NCI-H524 (cell line): ENCODE data around the gene TRAF3IP1.
"Not testable (repeated sequence)": the region's sequence is repeated elsewhere in the genome, so short reads cannot be mapped to it uniquely, and the experiment has no call there.

ENCODE experiments used
- DNase-seq, 2 experiments: peaks; one replicate each; lab custom pipeline; 2025; lab: John Stamatoyannopoulos, UW

TRAF3IP1 gene

GRCh38 chr2:238339814-238340213 is 19.5 kb downstream of the TRAF3IP1 start:
- DNase-seq, result no peak

DNA sequence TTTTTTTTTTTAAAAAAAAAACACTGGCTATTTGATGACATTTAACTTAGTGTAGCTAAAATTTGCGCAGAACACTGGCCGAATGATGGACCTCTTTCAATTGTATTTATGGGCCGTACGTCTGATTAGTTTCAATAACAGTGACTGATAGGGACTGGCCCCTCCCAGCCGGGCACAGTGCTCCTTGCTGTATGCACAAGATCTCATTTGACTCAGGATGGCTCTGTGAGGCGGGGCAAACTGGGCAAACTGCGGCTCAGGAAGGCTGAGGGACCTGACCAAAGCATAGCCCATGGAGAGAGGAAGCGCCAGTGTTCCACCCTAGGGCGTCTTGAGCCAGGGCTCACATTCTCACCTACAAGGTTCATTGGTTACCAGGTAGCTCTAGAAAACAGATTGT is 21.2 kb downstream of the TRAF3IP1 start:
- DNase-seq, result no peak

DNA sequence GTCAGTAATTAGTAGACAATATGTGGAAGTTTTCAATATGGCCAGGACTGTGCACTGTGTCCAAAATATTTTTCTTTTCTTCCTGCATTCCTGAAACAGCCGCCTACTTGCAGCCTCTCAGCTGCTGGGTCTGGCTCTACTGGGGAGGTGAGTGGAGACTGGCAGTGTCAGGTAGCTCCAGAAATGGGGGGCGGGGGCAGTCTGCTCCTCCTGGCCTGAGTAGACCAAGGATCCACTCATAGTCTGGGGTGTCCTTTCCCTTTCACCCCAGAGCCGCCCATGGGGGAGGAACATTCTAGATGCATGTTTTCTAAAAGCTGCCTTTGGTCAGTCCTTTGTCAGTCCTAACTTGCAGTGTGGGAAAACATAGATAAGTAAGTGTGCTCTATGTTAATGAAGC is 23.7 kb downstream of the TRAF3IP1 start:
- DNase-seq, result no peak

DNA sequence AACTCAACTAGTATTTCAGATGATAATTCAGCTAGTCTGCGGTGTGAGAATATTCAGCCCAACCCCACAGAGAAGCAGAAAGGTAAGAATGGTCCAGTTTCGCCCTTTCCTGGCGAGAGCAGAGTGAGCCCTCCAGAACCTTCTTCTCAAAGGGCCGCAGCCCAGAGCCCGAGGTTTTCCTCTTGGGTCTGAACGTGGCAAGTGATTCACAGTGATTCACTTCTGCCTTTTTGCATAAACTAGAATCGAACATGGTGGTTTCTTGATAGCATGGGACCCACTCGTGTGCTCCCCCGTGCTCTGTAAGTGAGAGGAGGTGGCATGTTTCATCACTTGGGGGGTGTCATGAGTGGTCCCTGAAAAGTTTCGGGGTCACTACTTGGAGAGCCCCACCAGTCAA is 24.2 kb downstream of the TRAF3IP1 start:
- DNase-seq, result no peak

DNA sequence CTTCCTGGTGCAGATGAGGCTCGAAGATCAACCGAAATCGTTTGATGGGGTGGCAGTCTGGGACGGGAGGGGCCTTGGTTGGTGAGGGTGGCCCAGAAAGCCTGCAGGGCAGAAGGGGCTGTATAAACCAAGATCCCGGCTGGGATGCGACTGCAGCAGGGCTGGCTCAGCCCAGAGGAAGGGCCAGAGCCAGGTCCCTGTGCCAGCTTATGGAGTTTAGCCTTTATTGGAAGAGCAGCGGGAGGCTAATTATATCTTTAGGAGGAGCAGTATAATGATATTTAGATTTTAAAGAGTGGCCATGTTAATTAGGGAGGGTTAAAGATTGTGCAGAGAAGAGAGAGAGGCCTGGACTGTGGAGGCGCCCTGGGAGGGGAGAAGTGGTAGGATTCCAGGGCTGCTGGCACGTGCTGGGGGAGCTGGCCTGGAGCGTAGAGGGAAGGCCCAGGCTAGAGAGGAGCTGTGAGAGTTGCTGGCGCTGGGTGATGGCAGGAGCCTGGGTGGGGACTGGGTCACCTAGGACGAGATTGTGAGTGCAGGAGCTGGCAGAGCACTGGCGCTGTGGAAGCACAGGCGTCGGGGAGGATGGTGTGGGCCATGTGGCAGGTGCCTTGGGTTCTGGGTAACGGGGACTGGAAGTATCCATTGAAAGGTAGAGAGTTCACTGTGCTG is 25.1 kb downstream of the TRAF3IP1 start:
- no peak for DNase-seq

DNA sequence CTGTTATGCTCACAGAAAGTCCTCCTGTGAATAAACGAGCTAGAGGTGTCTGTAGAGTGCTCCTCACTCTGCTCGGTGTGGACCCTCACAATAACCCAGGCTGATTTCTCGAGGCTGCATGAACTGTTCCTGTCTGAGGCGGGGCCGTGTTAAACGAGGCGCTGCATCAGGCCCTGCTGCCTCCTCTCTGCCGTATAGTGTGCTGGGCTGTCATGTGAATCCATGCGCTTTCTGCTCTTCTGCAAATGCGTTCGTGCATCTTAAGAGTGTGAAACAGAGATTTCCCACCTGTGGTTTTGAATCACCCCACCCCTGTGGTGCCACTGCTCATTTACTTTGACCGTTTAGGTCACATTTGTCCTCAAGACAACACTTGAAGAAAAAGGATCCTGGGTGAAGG is 26.2 kb downstream of the TRAF3IP1 start:
- no peak for DNase-seq

DNA sequence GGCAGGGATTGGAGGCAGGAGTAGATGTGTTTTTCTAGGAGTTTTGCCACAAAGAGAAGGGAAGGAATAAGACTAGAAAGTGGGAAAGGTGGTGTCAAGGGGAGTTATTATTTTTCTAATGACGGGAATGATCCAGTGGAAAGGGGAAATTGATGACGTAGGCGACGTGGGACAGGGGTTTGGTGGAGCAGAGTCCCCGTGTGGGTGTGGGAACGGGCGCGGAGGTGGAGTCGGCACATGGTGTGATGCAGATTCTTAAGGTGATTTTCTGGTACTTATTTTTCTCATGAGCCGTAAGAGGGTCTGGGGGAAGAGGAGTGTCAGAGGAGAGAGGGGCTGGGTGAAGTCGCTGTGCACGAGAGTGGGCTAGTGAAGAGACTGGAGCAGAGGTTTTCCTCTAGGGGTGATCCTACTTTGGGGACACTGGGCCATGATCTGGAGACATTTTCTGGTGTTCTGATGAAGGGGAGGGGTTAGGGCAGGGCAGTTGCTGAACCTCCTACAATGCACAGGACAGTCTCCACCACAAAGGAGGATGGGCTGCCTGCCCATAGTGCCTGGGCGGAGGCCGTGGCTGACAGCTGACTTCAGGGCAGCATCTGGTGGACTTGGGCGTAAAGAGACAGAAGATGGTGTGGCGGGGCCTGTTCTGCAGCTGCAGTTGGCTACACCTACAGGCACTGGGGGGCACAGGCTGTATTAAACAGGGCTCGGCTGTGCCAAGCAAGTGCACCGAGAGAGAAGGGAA is 30.0 kb downstream of the TRAF3IP1 start:
- DNase-seq, result no peak

- no peak for DNase-seq
These were observed 31.0 kb downstream of the TRAF3IP1 start for GRCh38 chr2:238351315-238351714.

- no peak for DNase-seq
These were observed 32.0 kb downstream of the TRAF3IP1 start for GRCh38 chr2:238352361-238352760.

- peak in 1 of 2 experiments; percentile 8 for DNase-seq
These were observed 38.5 kb downstream of the TRAF3IP1 start for GRCh38 chr2:238358769-238359168.

DNA sequence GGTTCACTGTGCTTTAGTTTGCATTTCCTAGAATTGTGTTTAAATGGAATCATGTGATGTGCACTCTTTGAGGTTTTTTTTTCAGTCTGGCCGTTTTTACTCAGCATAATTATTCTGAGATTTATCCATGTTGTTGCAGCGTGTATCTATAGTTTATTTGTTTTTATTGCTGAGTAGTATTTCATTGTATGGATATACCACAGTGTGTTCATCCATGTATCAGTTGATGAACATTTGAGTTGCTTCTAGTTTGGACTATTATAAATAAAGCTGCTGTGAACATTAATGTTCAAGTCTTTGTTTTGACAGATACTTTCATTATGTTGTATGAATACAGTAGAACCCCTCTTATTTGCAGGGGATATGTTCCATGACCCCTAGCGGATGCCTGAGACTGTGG is 39.1 kb downstream of the TRAF3IP1 start:
- DNase-seq, result no peak

DNA sequence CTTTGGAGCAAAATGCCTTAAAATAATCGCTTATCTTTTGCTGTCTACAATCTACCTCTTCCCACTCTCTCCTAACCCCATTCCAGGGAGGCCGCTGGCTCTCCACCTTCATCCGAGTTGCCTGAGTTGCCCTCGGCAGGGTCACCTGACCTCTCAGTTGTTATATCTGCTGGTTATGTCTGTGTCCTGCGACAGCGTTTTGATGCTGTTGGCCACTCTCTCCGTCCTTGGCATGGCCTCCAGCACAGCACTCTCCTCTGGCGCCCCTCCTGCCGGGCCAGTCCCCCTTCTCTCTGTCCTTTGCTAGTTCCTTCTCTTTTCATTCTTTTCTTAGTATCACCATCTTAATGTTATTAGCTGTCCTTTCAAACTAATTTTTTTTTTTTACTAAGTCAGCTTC is 41.6 kb downstream of the TRAF3IP1 start:
- no peak for DNase-seq

GRCh38 chr2:238362626-238363025 is 42.3 kb downstream of the TRAF3IP1 start:
- no peak for DNase-seq

DNA sequence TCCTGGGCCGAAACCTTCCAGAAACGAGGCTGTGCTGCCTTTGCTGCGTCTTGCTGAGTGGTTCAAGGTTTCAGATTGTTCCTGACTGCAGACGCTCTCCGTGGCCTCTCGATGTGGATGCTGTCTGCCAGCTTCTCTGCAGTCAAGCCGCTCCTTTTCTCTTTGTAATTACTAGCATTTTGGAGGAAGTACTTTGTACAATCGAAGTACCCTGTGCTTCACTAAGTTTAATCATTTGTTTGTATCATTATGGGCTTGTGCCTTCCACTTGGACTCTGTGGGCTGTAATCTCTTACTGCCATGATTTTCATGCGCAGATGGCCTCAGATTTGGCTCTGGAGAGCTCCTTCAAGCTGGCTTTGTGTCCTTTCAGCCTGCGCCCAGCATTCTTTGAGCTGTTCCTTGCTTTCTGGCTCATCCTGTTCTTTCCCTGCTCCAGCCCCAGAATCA is 49.3 kb downstream of the TRAF3IP1 start:
- peak in 1 of 2 experiments; percentile 43 for DNase-seq

DNA sequence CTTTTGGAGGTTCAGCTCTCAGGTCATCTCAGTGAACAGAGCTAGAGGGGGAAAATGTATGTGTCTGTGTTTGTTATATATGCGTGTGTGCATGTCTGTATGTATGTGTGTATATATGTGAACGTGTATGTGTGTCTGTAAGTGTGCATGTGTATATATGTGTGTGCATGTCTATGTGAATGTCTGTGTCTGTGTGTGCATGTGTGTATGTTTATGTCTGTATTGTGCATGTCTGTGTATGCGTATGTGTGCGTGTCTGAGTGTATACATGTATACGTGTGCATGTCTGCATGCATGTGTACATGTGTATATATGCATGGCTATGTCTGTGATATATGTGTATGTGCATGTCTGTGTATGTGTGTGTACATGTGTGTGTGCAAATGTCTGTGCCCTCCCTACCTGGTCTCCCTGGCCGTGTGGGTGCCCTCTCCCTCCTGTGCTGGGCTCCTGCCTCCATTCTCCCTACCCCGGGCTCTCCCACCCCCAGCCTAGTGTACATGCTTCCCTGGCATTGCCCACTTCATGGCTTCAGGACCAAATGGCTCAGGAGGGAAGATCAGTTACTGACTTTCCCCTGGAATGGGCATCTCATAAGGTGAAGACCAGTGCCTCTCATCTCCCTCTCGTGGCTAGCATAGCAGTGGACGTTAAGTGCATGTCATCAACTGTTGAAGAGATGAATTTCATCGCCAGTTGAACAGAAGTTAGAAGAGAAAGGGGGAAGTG is 49.9 kb downstream of the TRAF3IP1 start:
- no peak for DNase-seq

- DNase-seq, result peak; percentile 35 to 47
These were observed 50.6 kb downstream of the TRAF3IP1 start for GRCh38 chr2:238370823-238371372.

GRCh38 chr2:238372277-238372676 is 52.0 kb downstream of the TRAF3IP1 start:
- not testable (repeated sequence) for DNase-seq

DNA sequence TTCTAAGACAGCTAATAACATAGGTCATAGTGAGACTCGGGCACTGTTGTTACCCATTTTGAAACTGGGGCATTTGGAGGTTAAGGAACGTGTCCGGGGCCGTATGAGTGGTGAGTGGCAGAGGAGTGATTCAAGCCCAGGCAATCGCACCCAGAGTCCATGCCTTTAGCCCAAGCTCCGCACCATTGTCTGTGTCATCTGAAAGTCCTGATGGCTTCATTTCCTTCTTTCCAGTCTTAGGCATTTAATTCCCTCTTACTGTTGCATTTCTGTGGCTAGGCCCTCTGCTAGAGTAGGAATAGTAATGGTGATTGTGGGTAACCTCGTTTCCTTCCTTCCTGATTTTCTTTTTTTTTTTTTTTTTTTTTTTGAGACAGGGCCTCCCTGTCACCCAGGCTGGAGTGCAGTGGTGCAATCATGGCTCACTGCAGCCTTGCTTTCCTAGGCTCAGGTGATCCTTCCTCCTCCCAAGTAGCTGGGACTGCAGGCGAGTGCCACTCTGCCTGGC is 56.6 kb downstream of the TRAF3IP1 start:
- DNase-seq, result no peak

GRCh38 chr2:238378230-238379095 is 58.1 kb downstream of the TRAF3IP1 start:
- peak in 1 of 2 experiments; percentile 40 for DNase-seq

GRCh38 chr2:238379096-238379810 is 58.9 kb downstream of the TRAF3IP1 start:
- DNase-seq, result no peak

- DNase-seq, result no peak
These were observed 60.0 kb downstream of the TRAF3IP1 start for GRCh38 chr2:238380336-238380735.
